ENCODE measurements around the gene GNB1.

GRCh38 chr1:1876335-1876930 lies 14.5 kb downstream of the GNB1 start:
- TF ChIP-seq CTCF (IDR thresholded peaks at IDR 0.05; ENCODE audit: low read depth, low read length, poor library complexity, severe bottlenecking) (no peak), EZH2phosphoT487 (IDR thresholded peaks at IDR 0.05; ENCODE audit: borderline replicate concordance, low read length) (no peak)

Data from DOHH2 (cell line).